NCI-H82 treated with DMSO at 0.1 percent for 48 hours (cell line): ENCODE measurements around the gene TTC9.
"Not testable (repeated sequence)": the region's sequence is repeated elsewhere in the genome, so short reads cannot be mapped to it uniquely, and the experiment has no call there.

Source experiments
- DNase-seq: peaks from one replicate; lab custom pipeline; 2025; ENCODE audit not compliant: unreplicated experiment; lab: John Stamatoyannopoulos, UW

Gene TTC9

DNA sequence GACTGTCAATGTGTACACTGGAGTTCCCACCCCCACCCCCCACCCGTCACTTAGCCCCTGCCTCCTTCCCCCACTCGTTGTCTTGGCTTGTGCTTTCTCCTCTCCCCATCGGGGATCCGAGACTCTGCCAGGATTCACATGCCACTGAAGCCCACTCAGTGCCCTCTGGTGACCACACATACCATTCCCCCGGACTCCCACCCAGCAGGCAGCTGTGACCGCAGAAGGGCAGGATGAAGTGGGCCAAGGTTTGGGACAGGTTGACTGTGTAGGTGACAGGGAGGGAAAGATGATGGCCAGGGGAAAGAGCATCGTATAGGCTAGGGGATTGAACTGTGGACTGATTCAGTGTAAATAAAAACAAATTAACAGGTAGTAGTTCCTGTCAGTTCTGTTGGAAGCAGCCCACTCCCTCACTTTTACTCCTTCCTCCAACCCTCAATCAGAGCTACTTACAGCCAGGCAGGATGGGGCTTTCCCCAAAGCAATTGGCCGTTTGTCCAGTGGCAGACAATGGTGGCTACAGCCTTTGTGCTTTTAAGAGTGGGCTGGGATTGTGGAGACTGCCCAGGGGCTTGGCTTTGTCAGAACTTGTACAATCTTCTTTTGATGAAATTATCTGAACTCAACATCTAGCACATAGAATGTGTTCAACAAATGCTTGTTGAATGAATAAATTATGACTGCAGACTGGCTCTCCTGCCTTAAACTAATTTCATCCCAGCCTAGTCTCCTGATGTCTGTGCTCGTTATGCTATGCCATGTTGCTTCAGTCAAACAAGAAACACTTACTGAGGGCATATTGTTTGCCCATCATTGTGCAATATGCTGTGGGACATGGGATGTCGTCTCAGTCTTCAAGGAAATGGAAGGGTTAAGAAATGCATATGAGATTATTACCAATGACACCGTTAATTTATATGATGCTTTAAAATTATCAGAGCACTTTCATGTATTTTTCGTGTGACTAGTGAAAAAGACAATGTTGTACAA is 30.2 kb downstream of the TTC9 start:
- no peak for DNase-seq

DNA sequence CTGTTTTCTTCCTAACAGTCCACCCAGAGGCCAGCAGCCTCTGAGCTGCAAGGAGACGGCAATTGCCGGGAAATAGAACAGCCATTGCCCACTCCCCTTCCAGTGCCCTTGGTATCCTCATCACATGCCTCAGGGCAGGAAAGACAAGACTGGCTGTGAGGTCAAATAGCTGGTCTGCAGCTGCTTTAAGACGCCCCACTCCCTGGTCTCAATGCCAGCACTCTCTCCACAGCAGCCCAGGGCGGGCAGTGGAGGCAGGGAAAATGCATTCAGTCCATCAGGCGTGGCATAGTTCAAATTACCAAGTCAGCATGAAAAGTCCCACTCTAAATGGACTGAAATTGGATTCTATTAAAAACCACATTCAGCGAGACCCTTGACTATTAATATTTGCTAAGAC is 35.6 kb downstream of the TTC9 start:
- no peak for DNase-seq

DNA sequence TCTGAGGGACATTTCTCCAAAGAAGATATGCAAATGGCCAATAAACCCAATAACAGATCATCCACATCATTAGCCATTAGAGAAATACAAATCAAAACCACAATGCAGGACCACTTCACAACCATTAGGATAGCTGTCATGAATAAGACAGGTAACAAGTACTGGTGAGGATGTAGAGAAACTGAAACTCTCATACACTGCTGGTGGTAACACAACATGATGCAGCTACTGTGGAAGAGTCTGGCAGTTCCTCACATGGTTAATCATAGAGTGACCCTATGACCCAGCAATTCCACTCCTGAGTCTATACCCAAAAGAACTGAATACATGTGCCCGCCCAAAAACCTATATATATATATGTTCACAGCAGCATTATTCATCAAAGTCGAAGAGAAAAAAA is 39.0 kb downstream of the TTC9 start:
- no peak for DNase-seq

DNA sequence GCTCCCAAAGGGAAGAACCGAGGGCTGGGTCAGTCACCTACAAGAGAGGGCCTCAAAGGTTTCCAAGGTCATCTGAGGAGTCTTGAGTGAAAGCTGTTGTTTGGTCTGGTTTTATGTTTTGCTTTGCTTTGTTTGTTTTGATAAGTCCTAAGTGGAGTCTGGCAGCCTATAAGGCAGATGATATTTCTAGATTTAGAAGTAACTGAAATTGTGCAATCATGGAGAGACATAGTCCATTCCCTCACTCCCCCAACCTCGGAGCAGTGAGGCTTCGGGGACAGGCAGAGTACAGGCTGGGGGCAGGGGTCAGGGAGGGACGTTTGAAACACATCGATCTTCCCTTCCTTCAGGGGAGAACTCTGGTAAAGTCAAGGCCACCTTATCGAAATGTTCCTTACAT is 42.3 kb downstream of the TTC9 start:
- DNase-seq: no peak

DNA sequence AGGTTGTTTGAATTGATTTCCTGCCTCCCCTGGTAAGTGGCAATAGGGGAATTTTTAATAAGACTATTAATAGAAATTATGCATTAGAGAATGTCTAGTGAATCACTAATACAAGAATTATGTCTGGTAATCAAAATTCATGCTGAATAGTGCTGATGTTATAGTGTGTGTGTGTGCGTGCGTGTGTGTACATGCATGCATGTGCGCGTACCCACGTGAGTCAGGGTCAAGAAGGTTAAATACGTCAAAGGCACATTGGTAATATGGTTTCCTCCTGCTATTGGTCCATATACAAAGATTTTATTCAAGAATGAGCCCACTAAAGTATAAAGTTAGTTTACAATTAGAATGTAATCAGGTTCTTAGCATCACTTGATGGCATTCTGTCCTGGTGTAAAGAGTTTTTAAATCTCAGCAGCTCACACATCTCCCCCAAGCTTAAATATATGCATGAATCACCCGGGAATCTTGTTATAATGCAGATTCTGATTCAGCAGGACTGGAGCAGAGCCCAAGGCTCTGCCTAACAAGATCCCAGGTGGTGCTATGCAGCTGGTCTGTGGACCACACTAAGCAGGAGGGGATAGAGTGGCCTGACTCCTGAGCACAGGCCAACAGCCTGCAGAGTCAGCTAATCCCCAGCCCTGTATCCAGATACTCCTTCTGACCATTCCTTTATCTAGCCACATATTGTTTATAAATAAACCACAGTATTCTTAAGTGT is 43.9 kb downstream of the TTC9 start:
- DNase-seq: peak; percentile 95

DNA sequence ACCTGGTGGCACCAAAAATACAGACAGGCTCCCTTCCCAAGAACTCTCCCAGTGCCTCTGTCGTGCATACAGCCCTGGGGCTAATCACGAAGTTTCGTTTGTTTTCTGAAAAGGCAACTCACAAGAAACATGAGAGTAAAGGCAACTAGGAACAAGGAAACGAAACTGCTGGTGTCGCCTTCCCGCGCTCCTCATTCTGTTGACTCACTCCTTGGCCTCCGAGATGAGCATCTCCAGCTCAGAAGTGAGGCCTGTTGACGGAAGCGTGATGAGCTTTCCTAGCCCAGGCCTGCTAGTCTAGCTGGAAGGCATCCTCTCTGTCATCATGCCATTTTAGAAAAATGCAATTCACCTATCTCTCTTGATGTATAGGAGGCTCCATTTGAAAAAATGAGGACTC is 50.5 kb downstream of the TTC9 start:
- no peak for DNase-seq

DNA sequence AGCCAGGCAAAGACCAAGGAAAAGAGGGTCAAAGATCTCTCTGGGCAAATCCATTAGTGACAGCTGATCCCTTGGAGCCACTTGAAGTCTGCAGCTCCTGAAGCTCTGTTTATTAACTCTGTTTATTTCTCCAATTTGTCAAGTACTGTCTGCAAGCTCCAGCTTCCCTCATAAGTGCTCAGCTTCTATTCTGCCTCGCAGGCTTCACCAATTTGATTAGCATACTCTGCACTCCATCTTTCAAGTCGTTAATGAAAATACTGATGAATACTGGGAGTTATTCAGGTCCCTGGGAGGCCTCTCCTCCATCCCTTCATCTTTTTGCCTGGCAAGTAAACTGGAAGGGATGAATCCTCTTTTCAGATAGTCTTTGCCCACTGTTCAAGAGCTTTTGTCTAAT is 54.3 kb downstream of the TTC9 start:
- no peak for DNase-seq

DNA sequence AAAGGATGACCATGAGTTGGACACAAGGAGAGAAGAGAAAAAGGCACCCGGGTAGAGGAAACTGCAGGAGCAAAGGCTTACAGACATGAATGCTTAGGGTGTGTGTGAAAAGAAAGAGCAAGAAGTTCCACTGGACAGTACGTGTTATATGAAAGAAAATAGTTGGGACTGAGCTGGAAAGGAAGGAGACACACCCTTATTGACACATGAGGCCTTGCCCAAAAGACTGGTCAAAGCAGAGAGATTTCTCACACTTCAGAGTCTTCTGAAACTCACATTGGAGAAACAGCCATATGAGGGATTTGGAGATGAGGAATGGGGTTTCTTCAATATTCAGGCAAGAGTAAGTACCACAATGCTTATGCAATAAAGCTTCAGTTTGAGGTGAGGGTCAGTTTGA is 56.0 kb downstream of the TTC9 start:
- DNase-seq: no peak

DNA sequence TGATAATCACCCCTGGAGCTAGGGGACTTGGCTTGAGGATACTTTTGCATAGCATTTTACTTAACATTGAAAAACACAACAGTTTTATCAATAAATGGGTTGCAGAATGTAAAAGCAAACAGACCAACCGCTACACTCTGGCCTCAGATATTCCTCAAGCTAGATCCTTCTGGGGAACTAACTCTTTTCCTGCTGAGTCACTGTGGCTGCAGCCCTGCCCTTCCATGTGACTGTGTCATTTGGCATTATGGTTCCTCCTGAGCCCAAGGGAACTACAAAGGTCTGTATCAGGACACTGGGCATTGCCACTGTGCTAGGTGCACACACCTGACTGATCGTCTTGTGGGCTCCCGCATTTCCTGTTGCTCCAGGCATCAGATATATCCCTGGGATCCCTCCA is 56.6 kb downstream of the TTC9 start:
- DNase-seq: no peak

DNA sequence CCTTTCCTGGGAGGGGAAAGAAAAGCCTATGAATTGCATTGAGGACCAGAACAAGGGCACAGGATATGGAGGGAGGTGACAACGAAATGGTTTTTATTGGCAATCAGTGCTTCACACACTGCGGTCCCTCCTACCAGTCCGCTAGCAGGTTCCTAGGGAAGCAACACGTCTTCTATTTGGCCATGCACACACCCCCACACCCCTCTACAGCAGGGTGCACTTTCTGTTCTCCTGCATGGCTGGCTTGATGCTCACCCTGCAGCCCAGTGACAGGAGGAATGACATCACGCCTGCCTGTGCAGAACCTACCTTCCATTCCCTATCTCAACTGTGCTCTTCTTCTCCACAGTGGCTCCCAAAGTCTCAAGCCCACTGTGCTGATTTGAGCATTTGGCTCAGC is 57.9 kb downstream of the TTC9 start:
- DNase-seq: no peak

DNA sequence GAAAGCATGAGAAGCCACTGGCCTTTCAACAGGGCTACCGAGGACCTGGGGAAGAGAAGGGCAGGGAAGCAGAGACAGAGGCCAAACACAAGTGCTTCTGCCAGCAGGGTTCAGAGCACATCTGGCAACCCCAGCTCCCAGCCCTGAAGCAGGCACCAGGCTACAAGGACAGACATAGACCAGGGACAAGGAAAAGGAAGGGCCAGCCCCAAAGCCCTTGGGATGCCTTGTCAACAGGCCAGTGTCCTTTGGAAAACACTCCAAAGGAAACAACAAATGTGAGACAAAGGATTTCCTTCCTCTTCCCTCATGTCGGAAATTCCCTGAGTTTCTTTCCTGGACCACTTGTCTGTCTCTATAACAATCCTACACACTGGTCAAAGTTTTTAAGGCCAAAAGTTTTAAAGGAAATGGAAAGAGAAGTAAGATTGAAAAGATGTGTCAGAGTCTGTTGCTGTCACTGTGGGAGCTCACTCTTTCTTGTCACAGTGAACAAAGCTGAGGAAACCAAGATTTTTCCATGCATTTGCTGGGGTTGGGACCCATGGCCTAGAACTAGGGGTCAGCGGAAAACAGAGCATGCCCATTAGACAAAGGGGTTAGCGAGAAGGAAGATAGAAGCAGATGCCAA is 59.4 kb downstream of the TTC9 start:
- no peak for DNase-seq

DNA sequence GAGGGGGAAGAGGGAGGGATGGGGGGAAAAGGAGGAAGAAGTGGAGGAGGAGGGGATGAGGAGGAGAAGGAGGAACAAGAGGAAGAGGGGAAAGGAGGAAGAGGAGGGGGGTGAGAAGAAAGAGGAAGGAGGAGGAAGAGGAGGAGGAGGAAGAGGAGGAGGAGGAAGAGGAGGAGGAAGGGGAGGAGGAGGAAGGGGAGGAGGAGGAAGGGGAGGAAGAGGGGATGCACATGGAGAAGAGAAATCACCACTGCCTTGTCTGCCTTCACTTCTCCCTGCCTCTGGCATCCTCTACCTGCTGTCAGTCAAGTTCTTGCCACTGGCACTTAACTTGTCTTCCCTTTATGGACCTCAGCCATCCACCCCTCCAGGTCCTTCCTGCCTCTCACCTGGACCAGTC is 59.9 kb downstream of the TTC9 start:
- no peak for DNase-seq

DNA sequence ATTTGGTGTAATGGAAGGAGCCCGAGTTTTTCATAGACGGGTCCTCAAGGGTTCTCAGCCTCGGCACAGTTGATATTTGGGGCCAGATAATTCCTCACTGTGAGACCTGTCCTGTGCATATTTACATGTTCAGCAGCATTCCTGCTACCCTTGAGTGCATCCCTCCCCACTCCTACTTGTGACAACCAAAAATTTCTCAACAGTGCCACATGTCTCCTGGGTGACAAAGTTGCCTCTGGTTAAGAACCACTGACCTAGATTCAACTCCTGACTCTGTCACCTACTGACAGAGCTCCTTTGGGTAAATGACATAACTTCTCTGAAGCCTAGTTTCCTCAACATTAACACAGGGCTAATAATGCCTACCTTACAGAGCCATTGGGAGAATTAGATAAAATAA is 60.4 kb downstream of the TTC9 start:
- no peak for DNase-seq

DNA sequence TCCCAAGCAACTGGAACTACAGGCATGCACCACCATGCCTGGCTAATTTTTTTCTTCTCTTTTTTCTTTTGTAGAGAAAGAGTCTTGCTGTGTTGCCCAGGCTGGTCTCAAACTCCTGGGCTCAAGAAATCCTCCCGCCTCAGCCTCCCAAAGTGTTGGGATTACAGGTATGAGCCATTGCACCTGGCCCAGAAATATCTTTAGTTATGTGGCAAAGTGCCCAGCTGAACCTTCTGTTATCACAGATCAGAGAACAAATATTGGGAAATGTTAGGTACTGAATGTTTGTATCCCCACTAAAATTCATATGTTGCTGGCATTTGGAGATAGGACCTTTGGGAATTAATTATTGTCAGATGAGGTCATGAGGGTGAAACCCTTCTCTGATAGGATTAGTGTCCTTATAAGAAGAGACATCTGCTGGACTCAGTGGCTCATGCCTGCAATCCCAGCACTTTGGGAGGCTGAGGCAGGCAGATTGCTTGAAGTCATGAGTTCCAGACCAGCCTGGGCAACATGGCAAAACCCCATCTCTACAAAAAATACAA is 62.0 kb downstream of the TTC9 start:
- not testable (repeated sequence) for DNase-seq

DNA sequence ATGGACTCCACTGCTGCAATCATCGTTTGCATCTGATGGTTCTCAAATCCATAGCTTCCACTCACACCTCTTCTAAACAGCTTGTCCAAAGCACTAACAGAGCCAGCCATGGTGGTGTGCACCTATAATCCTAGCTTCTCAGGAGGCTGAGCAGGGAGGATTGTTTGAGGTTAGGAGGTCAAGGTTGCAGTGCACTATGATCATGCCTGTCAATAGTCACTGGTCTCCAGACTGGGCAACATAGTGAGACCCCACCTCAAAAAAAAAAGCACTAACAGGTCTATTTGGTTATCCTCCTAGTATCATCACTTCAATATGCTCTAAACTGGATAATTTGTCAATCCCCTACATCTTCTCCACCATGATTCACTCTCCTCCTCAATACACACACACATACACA is 63.2 kb downstream of the TTC9 start:
- no peak for DNase-seq

DNA sequence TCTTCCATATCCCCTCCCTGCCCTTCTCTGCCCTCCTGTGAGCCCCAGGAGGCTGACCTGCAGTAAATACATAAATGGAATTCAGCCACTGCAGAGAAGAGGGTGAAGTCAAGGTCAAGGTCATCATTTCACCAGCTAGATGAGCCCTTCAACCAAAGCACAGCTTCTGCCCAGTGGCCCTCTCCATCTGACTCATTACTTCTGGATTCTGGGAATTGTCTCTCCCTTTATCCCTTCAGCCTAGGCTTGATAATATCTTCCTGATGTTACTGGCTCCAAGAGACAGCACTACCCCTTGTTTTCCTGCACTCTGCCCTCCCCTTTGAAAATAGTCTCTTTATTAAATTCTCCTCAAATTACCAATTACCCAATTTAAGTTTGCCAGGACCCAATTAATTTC is 64.5 kb downstream of the TTC9 start:
- no peak for DNase-seq

DNA sequence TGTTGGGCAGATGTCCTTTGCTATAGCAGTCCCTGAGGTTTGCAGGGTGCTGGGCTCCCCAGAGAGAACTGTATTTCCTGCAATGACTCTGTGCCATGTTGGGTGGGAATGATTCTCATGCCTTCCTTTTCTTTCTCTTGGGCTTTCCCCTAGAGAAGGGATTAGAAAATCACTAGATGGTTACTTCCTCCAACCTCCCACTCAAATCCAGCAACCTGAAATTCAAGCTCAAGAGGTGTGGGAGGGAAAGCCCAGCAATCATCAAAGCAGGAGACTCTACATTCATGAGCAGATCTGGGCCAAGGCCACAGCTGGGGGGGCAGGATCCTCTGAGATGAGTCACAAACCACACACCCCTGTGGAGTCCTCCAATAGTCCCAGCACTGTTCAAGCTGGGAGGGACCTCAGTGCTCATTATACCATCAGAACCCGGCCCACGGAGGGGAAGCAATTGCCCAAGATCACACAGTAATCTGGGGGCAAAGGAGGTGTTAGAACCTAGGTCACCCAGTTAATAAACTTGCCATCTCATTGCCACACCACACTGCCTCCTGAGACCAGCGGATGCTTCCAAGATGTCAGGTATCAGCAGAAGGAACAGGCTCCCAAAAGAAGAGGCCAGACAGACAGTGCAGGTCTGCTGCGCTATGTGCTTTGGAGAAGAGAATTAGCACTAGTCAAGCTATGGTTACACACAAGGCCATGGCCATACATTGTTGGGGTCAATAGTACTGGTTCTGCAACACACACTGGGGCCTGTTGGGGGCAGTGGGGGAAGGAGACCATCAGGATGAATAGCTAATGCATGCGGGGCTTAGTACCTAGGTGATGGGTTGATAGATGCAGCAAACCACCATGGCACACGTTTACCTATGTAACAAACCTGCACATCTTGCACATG is 65.7 kb downstream of the TTC9 start:
- no peak for DNase-seq

DNA sequence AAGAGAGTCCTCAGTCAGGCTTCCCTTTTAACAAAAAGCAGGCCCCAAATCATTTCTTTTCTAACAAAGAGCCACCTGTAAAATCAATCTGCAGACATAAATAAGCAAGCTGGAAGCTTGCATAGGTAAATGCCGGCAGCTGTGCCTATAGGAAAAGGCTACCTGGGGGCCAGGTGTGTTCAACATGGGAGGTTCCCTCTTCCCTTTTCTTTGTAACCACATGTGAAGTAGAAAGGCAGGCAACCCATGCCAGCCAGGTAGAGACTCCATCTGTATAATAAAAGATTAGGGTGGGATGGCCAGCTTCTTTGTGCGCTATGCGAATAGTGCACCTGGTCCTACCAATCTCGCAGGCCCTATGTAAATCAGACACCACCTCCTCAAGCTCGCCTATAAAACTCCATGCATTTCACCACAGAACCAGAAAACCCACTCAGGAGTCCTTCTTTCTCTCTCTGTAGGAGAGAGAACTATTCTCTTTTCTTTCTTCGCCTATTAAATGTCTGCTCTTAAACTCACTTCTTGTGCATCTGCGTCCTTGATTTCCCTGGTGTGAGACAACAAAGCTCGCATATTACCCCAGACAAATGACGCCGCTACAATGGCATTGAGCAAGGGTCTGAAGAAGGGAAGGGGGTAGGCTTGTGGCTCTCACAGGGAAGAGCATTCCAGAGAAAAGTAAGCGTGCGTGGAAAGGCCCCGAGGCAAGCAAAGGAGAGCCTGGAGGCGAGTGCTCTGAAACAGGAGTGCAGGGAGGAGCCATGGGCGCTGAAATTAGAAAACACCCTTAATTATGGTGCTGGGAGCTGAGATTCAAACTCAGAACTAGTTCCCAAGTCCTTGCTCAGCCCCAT is 67.2 kb downstream of the TTC9 start:
- no peak for DNase-seq

DNA sequence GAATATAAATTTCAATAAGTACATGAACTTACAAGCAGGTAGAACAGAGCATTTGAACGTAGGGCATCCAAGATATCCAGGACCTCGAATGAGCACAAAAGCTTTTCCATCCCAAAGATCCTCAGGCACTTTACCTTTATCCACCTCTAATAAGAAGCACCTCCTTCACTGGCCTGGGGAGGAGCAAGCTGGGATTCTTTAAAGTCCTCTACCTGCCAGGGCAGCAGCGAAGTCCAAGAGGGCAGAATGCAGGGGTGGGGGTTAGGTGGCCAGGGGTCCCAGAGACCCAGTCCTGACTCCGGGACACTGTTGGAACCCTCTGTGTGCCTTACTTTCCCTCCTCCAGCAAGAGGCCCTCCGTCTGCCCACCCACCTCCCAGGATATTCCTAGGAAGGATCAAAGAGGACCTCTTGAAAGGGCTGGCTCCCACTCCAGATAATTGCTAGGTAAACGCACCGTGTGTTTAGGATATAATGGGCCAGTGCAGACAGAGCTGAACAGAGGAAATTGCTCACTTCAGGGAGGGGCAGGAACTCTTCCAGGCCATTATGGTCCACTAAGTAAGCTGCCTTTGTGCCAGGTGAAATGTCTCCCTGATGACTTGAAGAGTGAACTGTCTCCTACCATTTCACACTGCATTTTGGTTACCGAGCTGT is 68.1 kb downstream of the TTC9 start:
- DNase-seq: no peak
